ENCODE results near the gene CACNA1G.

DNA sequence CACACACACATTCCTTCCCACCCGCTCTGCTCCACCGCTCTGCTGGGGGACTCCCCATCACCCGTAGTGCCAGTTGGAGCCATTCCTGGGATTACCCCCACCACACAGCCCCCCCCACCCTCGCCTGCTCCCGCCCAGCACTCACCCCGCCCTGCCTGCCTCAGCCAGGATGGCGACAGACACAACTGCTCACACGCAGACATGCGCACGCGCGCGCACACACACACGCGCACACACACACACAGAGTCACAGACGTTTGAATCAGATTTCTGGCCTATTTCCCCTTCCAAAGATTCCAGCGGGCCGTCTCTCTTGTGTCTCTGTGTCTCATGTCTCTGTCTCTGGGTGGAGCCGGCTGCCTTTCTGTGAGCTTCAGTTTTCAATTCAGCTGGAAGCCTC is 4.4 kb downstream of the CACNA1G start:
- TF ChIP-seq, protein P1, sequence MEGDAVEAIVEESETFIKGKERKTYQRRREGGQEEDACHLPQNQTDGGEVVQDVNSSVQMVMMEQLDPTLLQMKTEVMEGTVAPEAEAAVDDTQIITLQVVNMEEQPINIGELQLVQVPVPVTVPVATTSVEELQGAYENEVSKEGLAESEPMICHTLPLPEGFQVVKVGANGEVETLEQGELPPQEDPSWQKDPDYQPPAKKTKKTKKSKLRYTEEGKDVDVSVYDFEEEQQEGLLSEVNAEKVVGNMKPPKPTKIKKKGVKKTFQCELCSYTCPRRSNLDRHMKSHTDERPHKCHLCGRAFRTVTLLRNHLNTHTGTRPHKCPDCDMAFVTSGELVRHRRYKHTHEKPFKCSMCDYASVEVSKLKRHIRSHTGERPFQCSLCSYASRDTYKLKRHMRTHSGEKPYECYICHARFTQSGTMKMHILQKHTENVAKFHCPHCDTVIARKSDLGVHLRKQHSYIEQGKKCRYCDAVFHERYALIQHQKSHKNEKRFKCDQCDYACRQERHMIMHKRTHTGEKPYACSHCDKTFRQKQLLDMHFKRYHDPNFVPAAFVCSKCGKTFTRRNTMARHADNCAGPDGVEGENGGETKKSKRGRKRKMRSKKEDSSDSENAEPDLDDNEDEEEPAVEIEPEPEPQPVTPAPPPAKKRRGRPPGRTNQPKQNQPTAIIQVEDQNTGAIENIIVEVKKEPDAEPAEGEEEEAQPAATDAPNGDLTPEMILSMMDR (IDR thresholded peaks at IDR 0.05) = no peak
- TF ChIP-seq POLR2AphosphoS5 (IDR thresholded peaks at IDR 0.05; ENCODE audit: insufficient read depth in 1 of 2, low read depth in 1 of 2) = peak in 1 of 2 donors; percentile 52

Measured in vagina (tissue), 2 donors.